Naive thymus-derived CD4-positive, alpha-beta T cell (primary cell): Measurements from ENCODE around the gene SYCE3. TPM values are rescaled to one million over a fixed set of nuclear protein-coding genes. Genes with fewer than 3 reads are reported as not detected.
"Not testable (repeated sequence)": the region's sequence is repeated elsewhere in the genome, so short reads cannot be mapped to it uniquely, and the experiment has no call there.

Experiments used
- ATAC-seq: fragments of 150-1000 bp; cut with Tn5 transposase; 2 replicates; pipeline ENCODE4 v1.10.0; 2021; ENCODE audit warnings: mild to moderate bottlenecking, moderate library complexity
- CTCF ChIA-PET: fragments of 350-600 bp; sonication (Branson Sonifier 250); formaldehyde crosslinking; loops from one replicate; lab custom pipeline; 2021; ENCODE audit warnings: antibody characterized with exemption; lab: Charles Lee
- POLR2A ChIA-PET: fragments of 350-600 bp; sonication (Branson Sonifier 250); formaldehyde crosslinking; loops from one replicate; lab custom pipeline; 2021; ENCODE audit warnings: antibody characterized with exemption, inconsistent platforms; lab: Charles Lee
- DNase-seq, 9 donors: peaks; one replicate each; pipeline versions ENCODE4 v3.0.0 to v3.0.0-alpha.2; 2020 to 2022; ENCODE audit warnings: mixed read lengths in 1 of 9
- H3K27ac ChIP-seq: one replicate; pipeline ENCODE4 v1.7.0; 2013; ENCODE audit warnings: mild to moderate bottlenecking, low read depth, low read length, moderate library complexity
- H3K27me3 ChIP-seq, 2 donors: one replicate each; pipeline ENCODE4 v1.7.0; 2013; ENCODE audit warnings: low read length in 2 of 2, mild to moderate bottlenecking in 2 of 2, moderate library complexity in 2 of 2; ENCODE audit not compliant: control insufficient read depth in 2 of 2, insufficient read depth in 2 of 2
- H3K36me3 ChIP-seq, 3 experiments: 1 replicate in 2 of 3; 2 replicates in 1 of 3; pipeline ENCODE4 v1.7.0; 2013; ENCODE audit warnings: low read length in 3 of 3, mild to moderate bottlenecking in 3 of 3, moderate library complexity in 1 of 3; ENCODE audit not compliant: insufficient read depth in 3 of 3, control insufficient read depth in 2 of 3
- H3K4me1 ChIP-seq, 2 donors: one replicate each; pipeline ENCODE4 v1.7.0; 2013; ENCODE audit warnings: low read length in 2 of 2, mild to moderate bottlenecking in 2 of 2, moderate library complexity in 1 of 2; ENCODE audit not compliant: control insufficient read depth in 2 of 2, insufficient read depth in 2 of 2
- H3K4me3 ChIP-seq: 2 replicates; pipeline ENCODE4 v1.7.0; 2013; ENCODE audit warnings: mild to moderate bottlenecking, low read length
- H3K9me3 ChIP-seq, 3 experiments: 1 replicate in 2 of 3; 2 replicates in 1 of 3; pipeline ENCODE4 v1.7.0; 2013; ENCODE audit warnings: low read length in 3 of 3; ENCODE audit not compliant: control insufficient read depth in 2 of 3
- H3K27ac Mint-ChIP-seq, 9 donors: one replicate each; pipeline ENCODE4 v1.8.0; 2020 to 2022; ENCODE audit warnings: mixed read lengths in 9 of 9, mild to moderate bottlenecking in 8 of 9, moderate library complexity in 5 of 9, inconsistent platforms in 2 of 9
- H3K27me3 Mint-ChIP-seq, 5 donors: one replicate each; pipeline ENCODE4 v1.8.0; 2021 to 2022; ENCODE audit warnings: mixed read lengths in 5 of 5, mild to moderate bottlenecking in 1 of 5
- H3K36me3 Mint-ChIP-seq, 5 donors: one replicate each; pipeline ENCODE4 v1.8.0; 2020 to 2022; ENCODE audit warnings: mixed read lengths in 5 of 5, mild to moderate bottlenecking in 3 of 5, inconsistent platforms in 1 of 5
- H3K4me1 Mint-ChIP-seq, 7 donors: one replicate each; pipeline ENCODE4 v1.8.0; 2020 to 2022; ENCODE audit warnings: mixed read lengths in 7 of 7, mild to moderate bottlenecking in 3 of 7, inconsistent platforms in 1 of 7
- H3K4me3 Mint-ChIP-seq, 10 donors: one replicate each; pipeline ENCODE4 v1.8.0; 2020 to 2022; ENCODE audit warnings: mild to moderate bottlenecking in 10 of 10, mixed read lengths in 10 of 10, moderate library complexity in 6 of 10, inconsistent platforms in 2 of 10
- H3K9me3 Mint-ChIP-seq, 11 donors: one replicate each; pipeline ENCODE4 v1.8.0; 2020 to 2022; ENCODE audit warnings: mixed read lengths in 11 of 11, mild to moderate bottlenecking in 4 of 11, inconsistent platforms in 1 of 11, moderate library complexity in 1 of 11
- intact Hi-C, 2 donors: fragments of 100-400 bp; cut with micrococcal nuclease; formaldehyde crosslinking; loops; one replicate each; pipeline ENCODE4 v1.15.1; 2023
- polyA plus RNA-seq, 2 donors: library from polyadenylated mRNA; unstranded; fragments of 300-500 nt; fragmentation: Illumina TruSeq; gene quantifications; one replicate each; pipeline ENCODE4 v1.2.3, GENCODE V29; 2021
- total RNA-seq, 6 experiments: library from RNA in 5 of 6; stranded (reverse) in 5 of 6; gene quantifications; 1 replicate in 5 of 6; 2 replicates in 1 of 6; pipeline ENCODE4 v1.2.3 and lab custom pipeline; 2021 to 2026

Gene SYCE3
- total and polyA plus RNA-seq, 7 experiments from 2014 or later, result not detected

DNA sequence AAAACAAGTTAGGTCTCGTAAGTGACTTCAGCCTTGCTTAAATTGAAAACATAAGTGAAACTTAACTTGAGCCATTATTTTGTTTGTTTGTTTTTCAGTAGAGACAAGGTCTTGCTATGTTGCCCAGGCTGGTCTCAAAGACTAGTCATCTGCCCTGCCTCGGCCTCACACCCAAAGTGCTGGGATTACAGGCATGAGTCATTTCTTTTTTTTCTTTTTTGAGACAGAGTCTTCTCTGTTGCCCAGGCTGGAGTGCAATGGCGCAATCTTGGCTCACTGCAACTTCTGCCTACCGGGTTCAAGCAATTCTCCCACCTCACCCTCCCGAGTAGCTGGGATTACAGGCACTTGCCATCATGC, 21.1 kb downstream of the SYCE3 start:
- H3K9me3 ChIP-seq, H3K27ac ChIP-seq, H3K4me3 Mint-ChIP-seq, H3K4me3 ChIP-seq, H3K9me3 Mint-ChIP-seq, H3K36me3 ChIP-seq, H3K27me3 Mint-ChIP-seq, H3K27me3 ChIP-seq, DNase-seq, intact Hi-C loops: not testable (repeated sequence)
- ChIA-PET POLR2A (interaction anchor here (2.5 to 4.5 kb wide), 3 partner anchors 10 to 22 kb away, joined by 13 to 127 read pairs (median 20); partner anchors contain the start of genes SCO2, SYCE3 and TYMP), CTCF (interaction anchor here (1.3 to 1.4 kb wide), 2 partner anchors 16 kb away, joined by 5 to 7 read pairs; partner anchors contain the start of gene SCO2)
- H3K4me1 ChIP-seq, result peaks cover 38 to 46% of the 10 kb centered on the region in 2 donors
- ATAC-seq, result peak; percentile 33
- peaks cover 0 to 18% (median 0%) of the 10 kb centered on the region in 5 donors for H3K36me3 Mint-ChIP-seq
- H3K4me1 Mint-ChIP-seq, result peaks cover 38 to 73% (median 46%) of the 10 kb centered on the region in 7 donors
- H3K27ac Mint-ChIP-seq, result peak overlapping the region in 6 of 9 donors; percentile 59 to 100 (median 96)

DNA sequence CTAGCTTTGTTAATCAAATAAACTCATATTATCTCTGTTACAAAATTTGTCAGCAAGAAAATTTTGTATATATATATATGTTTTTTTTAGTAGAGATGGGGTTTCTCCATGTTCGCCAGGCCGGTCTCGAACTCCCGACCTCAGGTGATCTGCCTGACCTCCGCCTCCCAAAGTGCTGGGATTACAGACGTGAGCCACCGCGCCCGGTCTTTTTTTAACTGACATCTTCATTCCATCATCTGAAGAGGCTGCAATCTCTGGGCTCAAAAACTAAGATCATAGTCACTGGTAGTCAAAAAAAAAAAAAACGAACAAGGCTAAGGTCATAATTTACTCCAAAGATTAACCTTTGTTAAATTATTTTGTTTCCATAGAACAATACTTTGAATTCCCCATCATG, 22.3 kb downstream of the SYCE3 start:
- POLR2A ChIA-PET, result interaction anchor here (0.6 to 4.5 kb wide), 18 partner anchors 8 to 346 kb away, joined by 3 to 127 read pairs (median 6); partner anchors contain the start of genes CHKB, HDAC10, LMF2 and NCAPH2
- Mint-ChIP-seq H3K4me3 (peak overlapping the region in 6 of 10 donors; percentile 6 to 73 (median 34)), H3K27ac (peak overlapping the region; percentile 78 to 100 (median 99)), H3K27me3 (no peaks in the 10 kb centered on the region), H3K9me3 (peaks cover 0 to 7% (median 0%) of the 10 kb centered on the region in 11 donors), H3K4me1 (peaks cover 34 to 70% (median 38%) of the 10 kb centered on the region in 7 donors), H3K36me3 (peaks cover 0 to 18% (median 0%) of the 10 kb centered on the region in 5 donors)
- no peaks in the 10 kb centered on the region for H3K9me3 ChIP-seq
- DNase-seq (no peak), ATAC-seq (no peak)
- H3K4me1 ChIP-seq, result peaks cover 30 to 42% of the 10 kb centered on the region in 2 donors
- H3K36me3 ChIP-seq, result no peaks in the 10 kb centered on the region
- H3K4me3 ChIP-seq, result no peak overlapping the region
- CTCF ChIA-PET, result interaction anchor here (0.7 to 2.4 kb wide), 6 partner anchors 8 to 81 kb away, joined by 3 to 9 read pairs (median 6); partner anchors contain the start of genes SCO2 and SYCE3
- intact Hi-C loops, result no loop called here
- no peaks in the 10 kb centered on the region for H3K27me3 ChIP-seq
- peak overlapping the region; percentile 99 for H3K27ac ChIP-seq

GRCh38 chr22:50537765-50538164, 25.0 kb downstream of the SYCE3 start:
- Mint-ChIP-seq H3K9me3 (peaks cover 0 to 7% (median 0%) of the 10 kb centered on the region in 11 donors), H3K4me3 (peak overlapping the region in 4 of 10 donors; percentile 5 to 65 (median 56)), H3K27me3 (peaks cover 0 to 2% (median 0%) of the 10 kb centered on the region in 5 donors), H3K36me3 (peaks cover 0 to 18% (median 0%) of the 10 kb centered on the region in 5 donors), H3K4me1 (peaks cover 29 to 79% (median 41%) of the 10 kb centered on the region in 7 donors), H3K27ac (peak overlapping the region; percentile 74 to 100 (median 99))
- POLR2A ChIA-PET, result interaction anchor here (1.0 to 4.5 kb wide), 5 partner anchors 11 to 83 kb away, joined by 3 to 127 read pairs (median 39); partner anchors contain the start of genes LMF2, NCAPH2, SCO2 and TYMP
- peaks cover 14 to 24% of the 10 kb centered on the region in 2 donors for H3K4me1 ChIP-seq
- no peak for ATAC-seq
- no peak overlapping the region for H3K4me3 ChIP-seq
- DNase-seq, result no peak
- CTCF ChIA-PET, result interaction anchor here (1.1 to 3.7 kb wide), 2 partner anchors 12 to 13 kb away, joined by 3 to 20 read pairs; partner anchors contain the start of gene SCO2
- peak overlapping the region; percentile 99 for H3K27ac ChIP-seq
- intact Hi-C loops, result loop anchor here in 1 of 2 donors (2.0 to 10.0 kb wide), 3 partner anchors 25 to 573 kb away; partner anchors contain the start of genes CHKB, PIM3 and SYCE3
- H3K9me3 ChIP-seq, result no peaks in the 10 kb centered on the region
- H3K27me3 ChIP-seq, result no peaks in the 10 kb centered on the region
- no peaks in the 10 kb centered on the region for H3K36me3 ChIP-seq

- Histone ChIP-seq H3K27ac (no peak overlapping the region), H3K36me3 (no peaks in the 10 kb centered on the region), H3K27me3 (no peaks in the 10 kb centered on the region), H3K4me3 (no peak overlapping the region), H3K9me3 (no peaks in the 10 kb centered on the region), H3K4me1 (peaks cover 14 to 24% of the 10 kb centered on the region in 2 donors)
- Mint-ChIP-seq H3K4me3 (no peak overlapping the region), H3K27ac (peak overlapping the region in 6 of 9 donors; percentile 32 to 100 (median 81)), H3K4me1 (peaks cover 24 to 68% (median 39%) of the 10 kb centered on the region in 7 donors), H3K9me3 (peaks cover 0 to 2% (median 0%) of the 10 kb centered on the region in 11 donors), H3K36me3 (peaks cover 0 to 12% (median 0%) of the 10 kb centered on the region in 5 donors), H3K27me3 (peaks cover 0 to 5% (median 0%) of the 10 kb centered on the region in 5 donors)
- intact Hi-C loops, result loop anchor here in 1 of 2 donors (10.0 kb wide), 1 partner anchor 571 kb away; the partner anchor contains the start of gene PIM3
- no peak for ATAC-seq
- DNase-seq, result no peak
- ChIA-PET POLR2A (interaction anchor here (0.7 to 1.6 kb wide), 4 partner anchors 11 to 45 kb away, joined by 3 to 5 read pairs (median 3); partner anchors contain the start of gene SCO2), CTCF (interaction anchor here (3.7 kb wide), 1 partner anchor 10 kb away, joined by 20 read pairs; the partner anchor contains the start of gene SCO2)
These were observed 26.5 kb downstream of the SYCE3 start for GRCh38 chr22:50536226-50536625.

DNA sequence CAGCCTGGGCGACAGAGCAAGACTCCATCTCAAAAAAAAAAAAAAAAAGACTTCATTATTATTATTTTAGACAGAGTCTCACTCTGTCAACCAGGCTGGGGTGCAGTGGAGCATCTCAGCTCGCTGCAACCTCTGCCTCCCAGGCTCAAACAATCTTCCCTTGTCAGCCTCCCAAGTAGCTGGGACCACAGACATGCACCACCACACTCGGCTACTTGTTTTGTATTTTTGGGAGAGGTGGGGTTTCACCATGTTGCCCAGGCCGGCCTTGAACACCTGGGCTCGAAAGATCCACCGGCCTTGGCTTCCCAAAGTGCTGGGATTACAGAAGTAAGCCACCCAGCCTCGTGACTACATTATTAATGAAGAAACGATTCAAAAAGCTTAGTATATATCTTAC, 27.6 kb downstream of the SYCE3 start:
- no peaks in the 10 kb centered on the region for H3K36me3 ChIP-seq
- no peak for ATAC-seq
- H3K27me3 Mint-ChIP-seq, result peaks cover 0 to 5% (median 0%) of the 10 kb centered on the region in 5 donors
- H3K27ac ChIP-seq, result no peak overlapping the region
- no peak for DNase-seq
- ChIA-PET CTCF (interaction anchor here (1.4 to 3.7 kb wide), 2 partner anchors 9 to 13 kb away, joined by 3 to 20 read pairs; partner anchors contain the start of gene SCO2), POLR2A (interaction anchor here (0.9 to 1.9 kb wide), 2 partner anchors 9 to 86 kb away, joined by 3 to 8 read pairs; partner anchors contain the start of gene SCO2)
- no peaks in the 10 kb centered on the region for H3K9me3 Mint-ChIP-seq
- H3K27me3 ChIP-seq, result no peaks in the 10 kb centered on the region
- peaks cover 16 to 58% (median 33%) of the 10 kb centered on the region in 7 donors for H3K4me1 Mint-ChIP-seq
- H3K36me3 Mint-ChIP-seq, result peaks cover 0 to 10% (median 0%) of the 10 kb centered on the region in 5 donors
- H3K27ac Mint-ChIP-seq, result peak overlapping the region in 3 of 9 donors; percentile 9 to 100 (median 74)
- no peak overlapping the region for H3K4me3 Mint-ChIP-seq
- intact Hi-C loops, result loop anchor here in 1 of 2 donors (10.0 kb wide), 1 partner anchor 570 kb away; the partner anchor contains the start of gene PIM3
- peaks cover 19 to 20% of the 10 kb centered on the region in 2 donors for H3K4me1 ChIP-seq
- H3K4me3 ChIP-seq, result no peak overlapping the region
- H3K9me3 ChIP-seq, result no peaks in the 10 kb centered on the region
